ENCODE measurements around the gene HDAC11. TPM values are rescaled to one million over a fixed set of nuclear protein-coding genes. Genes with fewer than 3 reads are reported as not detected.

The HDAC11 gene
- total and polyA plus RNA-seq, 9 of the 15 experiments (the other 6 are each of a cell fraction or from before 2014, with no cell fraction given): 0.60 to 6.0 (median 4.5) TPM

DNA sequence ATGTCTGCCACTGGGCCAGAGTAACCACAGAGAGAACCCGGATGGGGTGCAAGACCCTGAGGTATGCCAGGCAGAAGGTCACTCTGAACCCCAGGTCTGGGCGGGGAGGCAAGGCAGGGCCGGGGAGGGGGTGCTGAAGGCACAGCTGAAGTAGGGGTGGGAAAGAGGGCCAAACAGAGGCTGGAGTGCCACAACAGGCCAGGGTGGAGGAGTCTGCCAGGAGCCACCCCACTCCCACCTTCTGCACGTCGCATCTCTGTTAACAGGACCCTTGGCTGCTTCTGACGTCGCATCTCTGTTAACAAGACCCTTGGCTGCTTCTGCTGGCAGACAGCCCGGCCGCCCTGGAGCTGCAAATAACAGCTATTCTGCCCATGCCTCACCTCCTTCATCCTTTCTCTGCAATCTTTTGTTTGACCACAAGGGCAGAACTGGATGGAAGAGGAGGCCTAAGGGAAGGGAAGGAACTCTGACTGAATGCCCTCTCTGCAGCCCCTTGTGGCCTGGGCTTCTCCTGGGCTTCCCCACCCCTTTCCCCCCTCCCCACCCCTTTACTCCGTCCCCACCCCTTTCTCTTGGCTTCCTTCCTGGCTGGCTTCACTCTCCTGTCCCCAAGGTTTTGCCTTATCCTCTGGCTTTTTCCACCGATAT lies 48.2 kb downstream of the HDAC11 start (continued):
- TF ChIP-seq ZNF253 (CRISPR knock-in tag; conservative IDR thresholded peaks at IDR 0.05) (no peak), SAFB2 (IDR thresholded peaks at IDR 0.05; ENCODE audit: borderline replicate concordance, low read depth, low read length, severe bottlenecking) (no peak)
- TF ChIP-seq, protein P1, sequence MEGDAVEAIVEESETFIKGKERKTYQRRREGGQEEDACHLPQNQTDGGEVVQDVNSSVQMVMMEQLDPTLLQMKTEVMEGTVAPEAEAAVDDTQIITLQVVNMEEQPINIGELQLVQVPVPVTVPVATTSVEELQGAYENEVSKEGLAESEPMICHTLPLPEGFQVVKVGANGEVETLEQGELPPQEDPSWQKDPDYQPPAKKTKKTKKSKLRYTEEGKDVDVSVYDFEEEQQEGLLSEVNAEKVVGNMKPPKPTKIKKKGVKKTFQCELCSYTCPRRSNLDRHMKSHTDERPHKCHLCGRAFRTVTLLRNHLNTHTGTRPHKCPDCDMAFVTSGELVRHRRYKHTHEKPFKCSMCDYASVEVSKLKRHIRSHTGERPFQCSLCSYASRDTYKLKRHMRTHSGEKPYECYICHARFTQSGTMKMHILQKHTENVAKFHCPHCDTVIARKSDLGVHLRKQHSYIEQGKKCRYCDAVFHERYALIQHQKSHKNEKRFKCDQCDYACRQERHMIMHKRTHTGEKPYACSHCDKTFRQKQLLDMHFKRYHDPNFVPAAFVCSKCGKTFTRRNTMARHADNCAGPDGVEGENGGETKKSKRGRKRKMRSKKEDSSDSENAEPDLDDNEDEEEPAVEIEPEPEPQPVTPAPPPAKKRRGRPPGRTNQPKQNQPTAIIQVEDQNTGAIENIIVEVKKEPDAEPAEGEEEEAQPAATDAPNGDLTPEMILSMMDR (IDR thresholded peaks at IDR 0.05 in 2 of 3, conservative IDR thresholded peaks at IDR 0.05 in 1 of 3; ENCODE audit: insufficient read depth in 2 of 3, low read depth in 1 of 3, low read length in 3 of 3): peak in 2 of 3 experiments; percentile 46 to 73; a peak in 4 of 6 replicates

DNA sequence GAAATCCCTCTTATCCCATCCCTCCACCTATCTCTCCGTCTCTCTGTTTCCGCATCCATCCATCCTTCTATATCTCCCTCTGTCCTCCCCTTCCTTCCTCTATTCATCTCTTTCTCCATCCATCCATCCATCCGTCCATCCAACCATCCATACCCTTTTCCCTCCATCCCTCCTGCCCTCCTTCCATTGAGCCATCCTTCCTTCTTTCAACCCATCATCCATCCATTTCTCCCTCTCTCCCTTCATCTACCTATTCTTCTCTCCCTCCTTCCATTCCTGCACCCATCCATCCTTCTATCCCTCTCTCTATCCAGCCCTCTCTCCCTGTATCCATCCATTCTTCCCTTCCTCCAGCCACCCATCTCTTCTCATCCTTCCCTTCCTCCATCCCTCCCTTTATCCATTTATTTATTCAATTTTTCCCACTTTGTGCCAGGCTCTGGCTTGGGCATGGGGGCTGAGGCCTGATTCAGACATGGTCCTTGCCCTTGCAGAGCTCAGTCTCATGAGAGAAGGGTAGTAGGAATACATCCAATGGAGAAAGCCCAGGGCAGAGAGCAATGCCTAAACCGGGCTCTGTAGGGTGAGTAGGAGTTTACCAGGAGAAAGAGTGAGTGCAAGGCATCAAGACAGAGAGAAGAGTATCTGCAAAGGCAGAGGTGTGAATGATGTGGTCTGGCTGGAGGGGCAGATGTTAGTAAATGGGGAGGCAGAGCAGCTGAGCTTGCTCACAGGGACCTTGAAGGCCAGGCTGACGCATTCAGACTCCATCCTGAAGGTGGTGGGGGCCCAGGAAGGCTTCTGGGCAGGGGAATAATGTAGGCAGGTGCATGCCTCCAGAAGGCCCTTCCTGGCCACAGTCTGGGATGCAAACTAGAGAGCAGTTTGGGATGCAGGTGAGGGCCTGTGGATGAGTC lies 49.3 kb downstream of the HDAC11 start:
- ChIA-PET POLR2A (interaction anchor here (0.8 to 1.4 kb wide), 3 partner anchors 14 to 74 kb away, joined by 3 to 5 read pairs (median 4); no protein-coding TSS in a partner anchor), CTCF (ENCODE audit: low intra/inter-chr PET ratio) (no interaction called here)
- no peaks in the 10 kb centered on the region for H3K9me1 ChIP-seq (ENCODE audit: control insufficient read depth, insufficient read depth, low read length)
- BruUV-seq (replicated peaks): no TSS peak
- H2AFZ ChIP-seq (ENCODE audit: low read depth, low read length): no peak overlapping the region
- in situ Hi-C loops (cut with MboI): no loop called here
- no peak overlapping the region for H3K4me3 ChIP-seq
- H3K4me1 ChIP-seq (replicated peaks in 1 of 2; ENCODE audit: control insufficient read depth in 2 of 2, insufficient read depth in 2 of 2, low read length in 2 of 2): 0 out of 5 replicates have a peak, but pooled peaks cover 0 to 3% of the 10 kb centered on the region in 2 experiments
- WGBS (ENCODE audit: insufficient coverage, low coverage, missing lambda C conversion rate): 6% methylated on average over 5 of the region's 5 CpGs
- no peaks in the 10 kb centered on the region for H3K9me3 ChIP-seq (replicated peaks; ENCODE audit: control insufficient read depth, insufficient read depth, low read depth, low read length)
- no peaks in the 10 kb centered on the region for H3K79me2 ChIP-seq (ENCODE audit: control insufficient read depth, insufficient read depth, low read length)
- peak overlapping the region in 1 of 2 experiments; percentile 27; a peak in 1 of 4 replicates for H3K9ac ChIP-seq (ENCODE audit: insufficient read depth in 1 of 2, low read depth in 2 of 2, low read length in 2 of 2)
- H3K36me3 ChIP-seq (ENCODE audit: control insufficient read depth, insufficient read depth, low read length): no peaks in the 10 kb centered on the region
- no peak overlapping the region for H3K27ac ChIP-seq (ENCODE audit: extremely low read depth, low read depth, low read length)
- intact Hi-C loops (cut with micrococcal nuclease): no loop called here
- DNase-seq (ENCODE audit: extremely low read depth in 1 of 4, low spot score in 3 of 4) (no peak), FAIRE-seq (no peak), ATAC-seq (no peak)
- H3K27me3 ChIP-seq (ENCODE audit: control insufficient read depth in 2 of 2, insufficient read depth in 2 of 2, low read length in 2 of 2): peaks cover 65 to 87% of the 10 kb centered on the region in 2 experiments
- no peak overlapping the region for H3K4me2 ChIP-seq (ENCODE audit: insufficient read depth, low read length)
- peaks cover 16% of the 10 kb centered on the region; the same call in 1 of the 2 replicates for H4K20me1 ChIP-seq (replicated peaks; ENCODE audit: control insufficient read depth, insufficient read depth, low read length)
- TF ChIP-seq POU5F1 (IDR thresholded peaks at IDR 0.05; ENCODE audit: borderline replicate concordance, low read depth, low read length, partially characterized antibody) (no peak), POLR2AphosphoS2 (IDR thresholded peaks at IDR 0.05; ENCODE audit: low read length) (no peak), MYNN (IDR thresholded peaks at IDR 0.05) (no peak), MYNN (CRISPR knock-in tag; IDR thresholded peaks at IDR 0.05) (no peak)
- TF ChIP-seq, protein P2, sequence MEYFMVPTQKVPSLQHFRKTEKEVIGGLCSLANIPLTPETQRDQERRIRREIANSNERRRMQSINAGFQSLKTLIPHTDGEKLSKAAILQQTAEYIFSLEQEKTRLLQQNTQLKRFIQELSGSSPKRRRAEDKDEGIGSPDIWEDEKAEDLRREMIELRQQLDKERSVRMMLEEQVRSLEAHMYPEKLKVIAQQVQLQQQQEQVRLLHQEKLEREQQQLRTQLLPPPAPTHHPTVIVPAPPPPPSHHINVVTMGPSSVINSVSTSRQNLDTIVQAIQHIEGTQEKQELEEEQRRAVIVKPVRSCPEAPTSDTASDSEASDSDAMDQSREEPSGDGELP (CRISPR knock-in tag; IDR thresholded peaks at IDR 0.05; ENCODE audit: borderline replicate concordance): no peak
- TF ChIP-seq, protein P3, sequence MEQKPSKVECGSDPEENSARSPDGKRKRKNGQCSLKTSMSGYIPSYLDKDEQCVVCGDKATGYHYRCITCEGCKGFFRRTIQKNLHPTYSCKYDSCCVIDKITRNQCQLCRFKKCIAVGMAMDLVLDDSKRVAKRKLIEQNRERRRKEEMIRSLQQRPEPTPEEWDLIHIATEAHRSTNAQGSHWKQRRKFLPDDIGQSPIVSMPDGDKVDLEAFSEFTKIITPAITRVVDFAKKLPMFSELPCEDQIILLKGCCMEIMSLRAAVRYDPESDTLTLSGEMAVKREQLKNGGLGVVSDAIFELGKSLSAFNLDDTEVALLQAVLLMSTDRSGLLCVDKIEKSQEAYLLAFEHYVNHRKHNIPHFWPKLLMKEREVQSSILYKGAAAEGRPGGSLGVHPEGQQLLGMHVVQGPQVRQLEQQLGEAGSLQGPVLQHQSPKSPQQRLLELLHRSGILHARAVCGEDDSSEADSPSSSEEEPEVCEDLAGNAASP (IDR thresholded peaks at IDR 0.05): no peak

Measured in K562 (cell line).